Measurements from ENCODE around the gene SLC7A6.

Gene SLC7A6

DNA sequence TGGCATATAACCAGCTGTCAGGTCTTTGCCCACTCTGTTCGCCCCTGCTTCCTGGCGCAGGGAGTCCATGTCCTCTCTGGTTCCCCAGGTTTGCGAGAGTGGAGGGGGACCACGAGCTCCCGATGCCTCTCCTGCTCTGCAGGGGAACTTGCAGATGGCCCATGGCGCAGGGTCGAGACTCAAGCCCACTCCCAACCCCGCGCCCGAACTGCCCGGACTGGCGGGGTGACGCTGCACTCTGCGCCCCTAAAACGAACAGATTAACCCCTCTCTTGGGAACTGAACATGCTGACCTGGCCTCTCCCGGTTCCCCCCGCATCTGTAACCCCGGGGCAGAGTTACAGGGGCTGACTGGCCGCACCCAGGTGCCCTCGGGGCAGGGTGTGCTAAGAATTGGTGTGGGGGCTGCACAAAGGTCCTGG lies 19.8 kb upstream of the SLC7A6 start:
- Mint-ChIP-seq H3K27ac (no peak overlapping the region), H3K9me3 (ENCODE audit: low read depth) (no peaks in the 10 kb centered on the region), H3K4me3 (peak overlapping the region; percentile 98), H3K4me1 (ENCODE audit: low read depth) (peaks cover 21% of the 10 kb centered on the region), H3K36me3 (no peaks in the 10 kb centered on the region), H3K27me3 (no peaks in the 10 kb centered on the region)

DNA sequence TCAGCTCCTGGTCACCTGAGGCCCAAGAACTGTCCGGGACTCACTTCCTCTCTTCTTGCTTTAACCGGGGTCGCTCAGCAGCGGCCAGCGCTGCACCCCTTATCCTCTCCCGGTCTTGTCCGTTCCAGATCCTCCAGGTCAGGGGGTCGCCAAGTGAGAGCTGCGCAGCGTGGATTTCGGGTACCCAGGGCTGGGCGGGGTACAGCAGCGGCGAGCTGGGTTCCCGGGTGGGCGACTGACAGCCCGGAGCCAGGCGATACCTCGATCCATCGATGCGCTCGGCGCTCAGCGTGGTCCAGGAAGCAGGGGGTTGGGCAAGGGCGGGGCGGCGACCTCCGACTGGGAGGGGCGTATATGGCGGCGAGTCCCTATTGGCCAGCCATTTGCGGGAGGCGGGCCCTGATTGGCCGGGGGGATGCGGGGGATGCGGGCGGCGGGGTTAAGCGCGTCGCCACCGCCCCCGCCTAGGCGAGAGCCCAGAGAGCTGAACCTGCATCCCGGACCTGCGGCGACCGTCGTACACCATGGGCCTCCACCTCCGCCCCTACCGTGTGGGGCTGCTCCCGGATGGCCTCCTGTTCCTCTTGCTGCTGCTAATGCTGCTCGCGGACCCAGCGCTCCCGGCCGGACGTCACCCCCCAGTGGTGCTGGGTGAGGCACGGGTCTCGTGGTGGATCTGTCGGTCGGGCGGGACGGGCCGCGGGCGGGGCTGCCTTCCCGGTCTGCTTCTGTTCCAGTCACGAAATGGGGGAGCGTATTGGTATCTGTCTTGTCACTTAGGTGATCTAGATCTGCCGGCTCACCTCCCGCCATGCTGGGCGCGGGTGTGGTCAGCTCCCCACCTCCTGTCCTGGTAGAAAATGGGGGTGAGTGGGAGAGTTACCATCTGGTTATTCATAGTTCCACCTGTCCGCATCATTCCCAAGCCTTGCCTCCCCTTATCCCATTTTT lies 19.1 kb upstream of the SLC7A6 start, which contains the start of gene PLA2G15:
Gene PLA2G15 (plus strand): TSS at position 471 of the 951 bp plus-strand sequence. CDS start 54 bp downstream, at position 525.
- no peaks in the 10 kb centered on the region for H3K36me3 Mint-ChIP-seq

DNA sequence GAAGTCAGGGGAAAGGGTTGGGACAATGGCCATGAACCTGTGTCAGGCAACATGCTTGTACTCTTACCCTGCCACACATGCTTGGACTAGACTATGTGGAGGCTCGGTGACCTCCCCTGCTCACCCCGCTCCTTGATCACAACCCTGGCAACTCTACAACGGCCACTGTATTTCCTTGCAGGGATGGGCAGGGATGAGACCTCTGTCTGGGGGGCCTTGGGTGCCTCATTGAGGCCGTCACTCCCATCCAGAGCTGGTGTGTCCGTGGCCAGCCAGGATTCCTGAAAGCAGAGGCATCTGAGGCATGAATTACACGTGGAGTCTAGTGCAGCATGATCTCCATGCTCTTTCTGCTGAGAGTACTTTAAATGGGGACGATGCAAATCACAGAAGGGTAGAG lies 18.2 kb upstream of the SLC7A6 start:
- H3K27me3 Mint-ChIP-seq: no peaks in the 10 kb centered on the region

More for the DNA sequence above, 19.1 kb upstream of the SLC7A6 start, which contains the start of gene PLA2G15:
- Mint-ChIP-seq H3K4me3 (peak within 1 kb of the TSS; percentile 98), H3K4me1 (ENCODE audit: low read depth) (peaks cover 19% of the 10 kb centered on the region), H3K9me3 (ENCODE audit: low read depth) (no peaks in the 10 kb centered on the region), H3K27ac (peak within 1 kb of the TSS; percentile 88), H3K27me3 (no peaks in the 10 kb centered on the region)

DNA sequence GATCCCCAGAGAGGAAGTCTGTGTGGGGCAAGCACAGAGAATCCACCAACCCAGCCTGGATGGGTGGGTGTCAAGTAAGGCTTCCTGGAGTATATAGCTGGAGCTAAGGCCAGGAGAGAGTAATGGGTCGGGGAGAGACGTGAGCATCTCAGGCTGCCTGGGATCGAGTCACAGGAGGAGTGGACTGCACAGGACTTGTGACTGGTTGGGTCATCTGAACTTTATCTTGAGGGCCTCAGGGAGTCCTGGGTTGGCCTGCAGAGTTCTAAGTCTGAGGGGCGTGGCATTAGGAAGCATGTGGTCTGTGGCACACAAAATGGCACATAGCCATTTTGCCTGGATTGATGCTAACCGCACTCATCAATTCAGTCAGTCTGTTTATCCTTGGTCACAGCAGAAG lies 17.7 kb upstream of the SLC7A6 start:
- peak overlapping the region; percentile 98 for H3K4me3 Mint-ChIP-seq
- no peaks in the 10 kb centered on the region for H3K9me3 Mint-ChIP-seq (ENCODE audit: low read depth)
- H3K27me3 Mint-ChIP-seq: no peaks in the 10 kb centered on the region
- H3K4me1 Mint-ChIP-seq (ENCODE audit: low read depth): peaks cover 19% of the 10 kb centered on the region
- peaks cover 2% of the 10 kb centered on the region for H3K36me3 Mint-ChIP-seq
- no peak overlapping the region for H3K27ac Mint-ChIP-seq

More for the DNA sequence above, 18.2 kb upstream of the SLC7A6 start:
- peak overlapping the region; percentile 98 for H3K4me3 Mint-ChIP-seq
- H3K36me3 Mint-ChIP-seq: peaks cover 2% of the 10 kb centered on the region
- H3K9me3 Mint-ChIP-seq (ENCODE audit: low read depth): no peaks in the 10 kb centered on the region
- peaks cover 19% of the 10 kb centered on the region for H3K4me1 Mint-ChIP-seq (ENCODE audit: low read depth)
- no peak overlapping the region for H3K27ac Mint-ChIP-seq

DNA sequence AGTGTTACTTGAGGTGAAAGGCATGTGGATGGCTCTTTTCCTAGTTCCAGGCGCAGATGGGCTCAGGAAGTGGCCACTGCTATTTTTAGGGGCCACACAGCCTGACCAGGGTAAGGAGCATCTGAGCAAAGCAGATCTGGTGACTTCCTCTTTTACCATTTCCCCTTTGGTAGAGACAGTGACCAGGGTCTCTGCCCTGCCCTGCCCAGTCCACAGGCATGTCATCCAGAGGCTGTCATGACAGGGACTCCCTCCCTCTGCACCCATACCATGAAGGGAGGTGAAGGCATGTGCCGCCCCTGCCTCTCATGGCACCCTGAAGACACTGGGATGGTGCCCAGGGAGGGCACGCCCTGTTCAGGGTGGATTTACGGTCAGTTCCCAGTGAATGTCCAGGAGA lies 16.9 kb upstream of the SLC7A6 start:
- Mint-ChIP-seq H3K27ac (no peak overlapping the region), H3K36me3 (peaks cover 2% of the 10 kb centered on the region), H3K27me3 (no peaks in the 10 kb centered on the region), H3K4me3 (no peak overlapping the region), H3K4me1 (ENCODE audit: low read depth) (peaks cover 19% of the 10 kb centered on the region), H3K9me3 (ENCODE audit: low read depth) (no peaks in the 10 kb centered on the region)

DNA sequence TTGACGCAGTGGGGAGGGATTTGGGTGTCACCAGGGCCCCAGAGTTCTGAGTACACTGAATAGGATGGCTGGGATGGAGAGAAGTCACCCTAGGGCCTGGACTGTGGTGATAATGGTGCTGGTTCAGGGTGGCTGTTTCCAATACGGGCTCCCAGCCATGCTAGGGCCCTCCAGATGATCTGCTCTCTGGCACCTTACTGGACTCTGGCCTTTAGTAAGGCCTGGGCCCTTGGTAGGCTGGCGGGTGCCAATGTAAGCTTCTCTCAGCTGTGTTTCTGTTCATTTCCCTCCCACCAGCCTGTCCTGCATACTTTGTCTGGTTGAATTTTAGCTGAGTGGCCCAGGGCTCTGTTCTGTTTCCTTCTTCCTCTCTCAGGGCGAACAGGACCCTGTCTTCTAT lies 16.4 kb upstream of the SLC7A6 start:
- Mint-ChIP-seq H3K9me3 (ENCODE audit: low read depth) (no peaks in the 10 kb centered on the region), H3K27ac (no peak overlapping the region), H3K36me3 (peaks cover 2% of the 10 kb centered on the region), H3K4me1 (ENCODE audit: low read depth) (peaks cover 19% of the 10 kb centered on the region), H3K4me3 (no peak overlapping the region), H3K27me3 (no peaks in the 10 kb centered on the region)

DNA sequence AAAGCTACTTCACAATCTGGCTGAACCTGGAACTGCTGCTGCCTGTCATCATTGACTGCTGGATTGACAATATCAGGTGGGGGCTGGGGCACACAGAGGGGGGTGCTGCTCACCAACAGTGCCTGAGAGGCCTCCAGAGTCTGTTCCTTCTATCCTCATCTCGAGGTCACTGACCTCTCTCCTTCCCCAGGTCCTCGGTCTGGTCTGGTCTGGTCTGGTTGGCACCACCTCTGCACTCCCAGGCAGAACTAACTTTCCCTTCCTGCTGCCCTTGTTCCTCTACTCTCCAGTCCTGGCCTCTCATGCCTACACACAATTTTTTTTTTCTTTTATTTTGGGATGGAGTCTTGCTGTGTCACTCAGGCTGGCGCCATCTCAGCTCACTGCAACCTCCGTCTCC lies 15.0 kb upstream of the SLC7A6 start:
- Mint-ChIP-seq H3K27ac (no peak overlapping the region), H3K4me3 (no peak overlapping the region), H3K27me3 (no peaks in the 10 kb centered on the region), H3K4me1 (ENCODE audit: low read depth) (peaks cover 19% of the 10 kb centered on the region), H3K9me3 (ENCODE audit: low read depth) (no peaks in the 10 kb centered on the region), H3K36me3 (peaks cover 2% of the 10 kb centered on the region)

DNA sequence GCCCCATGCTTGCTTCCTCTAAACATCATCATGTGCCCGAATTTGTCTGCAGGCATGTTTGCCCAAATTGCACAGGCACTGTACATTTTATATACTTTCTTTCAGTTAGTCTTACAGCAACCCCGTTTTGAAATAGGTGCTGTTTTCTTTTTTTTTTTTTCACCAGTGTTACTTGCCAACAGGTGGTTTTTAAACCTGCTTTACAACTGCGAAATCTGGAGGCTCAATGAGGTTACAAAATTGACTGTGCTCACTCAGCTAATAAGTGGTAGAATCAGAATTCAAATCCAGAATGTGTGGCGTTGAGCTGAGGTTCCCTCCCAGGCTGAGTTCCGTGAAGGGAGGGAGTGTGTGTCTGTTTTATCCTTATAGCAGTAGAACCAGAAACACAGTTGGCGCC lies 13.4 kb upstream of the SLC7A6 start:
- H3K27me3 Mint-ChIP-seq: no peaks in the 10 kb centered on the region

DNA sequence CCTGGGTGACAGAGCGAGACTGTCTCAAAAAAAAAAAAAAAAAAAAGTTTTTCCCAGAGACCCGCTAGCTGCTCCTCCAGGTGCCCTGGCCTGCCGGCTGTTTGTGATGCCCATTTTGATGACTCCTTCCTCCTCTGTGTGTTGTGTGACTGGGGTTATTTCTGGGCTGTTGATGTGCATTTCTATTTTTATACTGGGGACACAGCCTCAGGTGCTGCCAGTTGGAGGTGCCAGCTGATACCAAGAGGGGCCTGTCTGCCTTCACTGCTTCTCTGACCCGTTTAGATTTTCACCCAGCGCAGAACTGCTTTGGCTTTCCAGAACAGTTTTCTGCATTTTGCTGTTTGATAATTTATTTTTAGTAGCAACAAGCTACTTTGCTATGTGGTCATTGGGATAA lies 12.5 kb upstream of the SLC7A6 start:
- no peaks in the 10 kb centered on the region for H3K9me3 Mint-ChIP-seq (ENCODE audit: low read depth)
- H3K27ac Mint-ChIP-seq: no peak overlapping the region
- peaks cover 2% of the 10 kb centered on the region for H3K36me3 Mint-ChIP-seq
- H3K4me3 Mint-ChIP-seq: no peak overlapping the region
- H3K27me3 Mint-ChIP-seq: no peaks in the 10 kb centered on the region
- H3K4me1 Mint-ChIP-seq (ENCODE audit: low read depth): peaks cover under 1% of the 10 kb centered on the region

More for the DNA sequence above, 13.4 kb upstream of the SLC7A6 start:
- Mint-ChIP-seq H3K27ac (no peak overlapping the region), H3K9me3 (ENCODE audit: low read depth) (no peaks in the 10 kb centered on the region), H3K4me3 (no peak overlapping the region), H3K4me1 (ENCODE audit: low read depth) (peaks cover 9% of the 10 kb centered on the region), H3K36me3 (peaks cover 2% of the 10 kb centered on the region)

DNA sequence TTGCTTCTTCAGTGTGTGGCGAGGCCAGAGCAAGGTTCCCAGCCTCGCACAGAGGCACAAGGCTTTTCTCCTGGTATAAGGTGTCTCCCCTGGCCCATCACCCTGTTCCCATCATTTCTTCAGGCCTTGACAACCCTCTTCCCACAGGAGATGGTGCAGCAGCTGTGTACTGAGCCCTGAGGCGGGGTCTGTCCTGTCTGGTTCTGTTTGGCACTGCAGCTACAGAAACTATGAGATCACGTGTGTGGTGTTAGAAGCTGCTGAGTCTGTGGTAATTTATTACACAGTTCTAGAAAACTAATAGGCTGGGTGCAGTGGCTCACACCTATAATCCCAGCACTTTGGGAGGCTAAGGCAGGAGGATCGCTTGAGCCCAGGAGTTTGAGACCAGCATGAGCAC lies 11.9 kb upstream of the SLC7A6 start:
- peaks cover 2% of the 10 kb centered on the region for H3K36me3 Mint-ChIP-seq
- no peaks in the 10 kb centered on the region for H3K4me1 Mint-ChIP-seq (ENCODE audit: low read depth)
- no peak overlapping the region for H3K4me3 Mint-ChIP-seq
- no peak overlapping the region for H3K27ac Mint-ChIP-seq
- H3K27me3 Mint-ChIP-seq: no peaks in the 10 kb centered on the region
- no peaks in the 10 kb centered on the region for H3K9me3 Mint-ChIP-seq (ENCODE audit: low read depth)

DNA sequence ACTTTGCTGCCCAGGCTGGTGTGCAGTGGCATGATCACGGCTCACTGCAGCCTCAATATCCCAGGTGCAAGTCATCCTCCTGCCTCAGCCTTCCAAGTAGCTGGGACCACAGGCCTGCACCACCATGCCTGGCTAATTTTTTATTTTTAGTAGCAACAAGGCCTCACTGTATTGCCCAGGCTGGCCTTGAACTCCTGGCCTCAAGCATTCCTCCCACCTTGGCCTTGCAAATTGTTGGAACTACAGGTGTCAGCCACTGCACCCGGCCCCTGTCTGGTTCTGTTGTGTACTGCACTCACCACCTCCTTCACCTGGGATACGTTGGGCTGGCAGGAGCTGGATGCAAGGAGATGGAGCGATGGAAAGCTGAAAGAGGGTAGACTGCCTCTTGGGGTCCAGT lies 10.6 kb upstream of the SLC7A6 start:
- no peak overlapping the region for H3K4me3 Mint-ChIP-seq
- H3K36me3 Mint-ChIP-seq: peaks cover 2% of the 10 kb centered on the region
- H3K4me1 Mint-ChIP-seq (ENCODE audit: low read depth): no peaks in the 10 kb centered on the region
- no peaks in the 10 kb centered on the region for H3K27me3 Mint-ChIP-seq
- H3K9me3 Mint-ChIP-seq (ENCODE audit: low read depth): no peaks in the 10 kb centered on the region
- H3K27ac Mint-ChIP-seq: no peak overlapping the region

DNA sequence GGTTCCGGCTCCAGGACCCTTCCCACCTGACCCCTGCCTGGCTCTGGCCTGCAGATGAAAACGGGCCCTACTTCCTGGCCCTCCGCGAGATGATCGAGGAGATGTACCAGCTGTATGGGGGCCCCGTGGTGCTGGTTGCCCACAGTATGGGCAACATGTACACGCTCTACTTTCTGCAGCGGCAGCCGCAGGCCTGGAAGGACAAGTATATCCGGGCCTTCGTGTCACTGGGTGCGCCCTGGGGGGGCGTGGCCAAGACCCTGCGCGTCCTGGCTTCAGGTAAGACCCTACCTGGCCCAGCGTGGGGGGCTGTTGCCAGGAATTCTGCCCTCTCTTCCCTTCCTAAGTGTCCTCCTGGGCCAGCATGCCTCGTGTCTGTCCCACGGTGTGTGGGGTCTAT lies 8.6 kb upstream of the SLC7A6 start:
- H3K27me3 Mint-ChIP-seq: no peaks in the 10 kb centered on the region
- H3K9me3 Mint-ChIP-seq (ENCODE audit: low read depth): no peaks in the 10 kb centered on the region
- H3K36me3 Mint-ChIP-seq: peaks cover 2% of the 10 kb centered on the region
- no peak overlapping the region for H3K27ac Mint-ChIP-seq
- no peak overlapping the region for H3K4me3 Mint-ChIP-seq
- no peaks in the 10 kb centered on the region for H3K4me1 Mint-ChIP-seq (ENCODE audit: low read depth)

DNA sequence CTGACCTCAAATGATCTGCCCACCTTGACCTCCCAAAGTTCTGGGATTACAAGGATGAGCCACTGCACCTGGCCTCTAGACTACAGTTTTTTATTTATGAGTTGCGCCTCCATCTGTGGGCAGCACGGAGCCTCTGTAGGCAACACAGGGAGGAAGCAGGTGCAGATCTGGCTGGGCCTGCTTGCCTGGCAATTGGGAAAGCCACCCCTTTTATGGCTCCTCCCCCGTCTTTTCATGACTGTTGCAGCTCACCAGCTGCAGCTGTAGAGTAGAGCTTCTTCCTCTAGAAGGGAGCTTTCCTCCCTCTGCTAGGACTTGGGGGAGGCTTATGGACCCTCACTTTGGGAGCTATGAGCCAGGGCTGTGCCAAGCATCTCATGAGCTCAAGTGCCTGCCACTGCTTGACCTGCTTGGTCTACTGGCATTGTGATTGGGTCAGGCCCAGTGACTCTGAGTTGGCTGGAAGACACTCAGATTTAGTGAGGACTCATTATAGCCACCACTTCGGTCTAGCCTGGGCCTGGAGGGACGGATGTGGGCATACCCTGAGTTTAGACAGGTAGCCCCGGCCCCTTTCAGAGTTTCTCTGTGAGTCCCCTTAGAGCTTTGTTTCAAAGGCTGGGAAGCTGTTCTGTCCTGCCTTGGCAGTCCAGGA lies 6.9 kb upstream of the SLC7A6 start:
- no peaks in the 10 kb centered on the region for H3K36me3 Mint-ChIP-seq
- no peaks in the 10 kb centered on the region for H3K9me3 Mint-ChIP-seq (ENCODE audit: low read depth)
- peaks cover 10% of the 10 kb centered on the region for H3K4me1 Mint-ChIP-seq (ENCODE audit: low read depth)
- no peaks in the 10 kb centered on the region for H3K27me3 Mint-ChIP-seq
- H3K27ac Mint-ChIP-seq: no peak overlapping the region
- no peak overlapping the region for H3K4me3 Mint-ChIP-seq

DNA sequence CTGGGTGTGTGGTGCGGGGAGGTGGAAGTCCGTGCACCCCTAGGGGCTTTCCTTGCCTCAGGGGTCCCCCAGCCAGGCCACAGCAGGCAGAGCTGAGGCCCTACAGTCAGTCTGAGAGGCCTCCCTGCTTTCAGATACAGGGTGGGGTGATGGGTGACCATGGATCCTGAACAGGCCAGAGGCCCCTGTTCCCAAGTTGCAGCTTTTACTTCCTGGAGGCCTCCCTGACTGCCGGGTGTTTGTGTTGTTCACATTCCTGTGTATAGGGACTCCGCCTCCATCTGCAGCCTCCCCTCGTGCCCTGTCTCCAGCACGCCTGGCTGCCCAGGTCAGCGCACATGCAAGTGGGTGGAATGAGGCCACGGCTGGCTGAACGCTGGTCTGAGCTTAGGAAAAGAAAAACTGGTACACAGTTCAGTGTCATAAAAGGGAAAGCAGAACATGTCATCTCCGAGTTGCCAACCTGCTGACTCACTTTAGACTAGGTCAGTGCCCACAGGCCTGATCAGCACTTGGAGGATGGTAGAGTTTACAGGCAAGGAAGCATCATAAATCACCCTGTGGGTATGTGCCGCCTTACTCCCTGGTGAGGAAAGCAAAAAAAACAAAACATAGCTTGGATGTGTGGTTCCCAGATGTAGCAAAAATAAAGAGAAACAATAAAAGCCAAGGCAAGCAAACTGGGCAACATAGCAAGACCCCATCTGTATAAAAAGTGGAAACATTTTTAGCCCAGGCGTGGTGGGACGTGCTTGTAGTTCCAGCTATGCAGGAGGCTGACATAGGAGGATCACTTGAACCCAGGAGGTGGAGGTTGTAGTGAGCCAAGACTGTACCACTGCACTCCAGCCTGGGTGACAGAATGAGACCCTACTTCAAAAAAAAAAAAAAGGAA lies 6.2 kb upstream of the SLC7A6 start:
- Mint-ChIP-seq H3K27ac (no peak overlapping the region), H3K27me3 (no peaks in the 10 kb centered on the region)

More for the DNA sequence above, 6.2 kb upstream of the SLC7A6 start:
- H3K4me3 Mint-ChIP-seq: no peak overlapping the region
- H3K4me1 Mint-ChIP-seq (ENCODE audit: low read depth): peaks cover 14% of the 10 kb centered on the region
- no peaks in the 10 kb centered on the region for H3K36me3 Mint-ChIP-seq
- no peaks in the 10 kb centered on the region for H3K9me3 Mint-ChIP-seq (ENCODE audit: low read depth)
